Measurements from ENCODE around the gene FKBP1A.
A peak's percentile ranks its signal among the peaks of the same experiment; 100 is the strongest.

The FKBP1A gene

GRCh38 chr20:1435337-1435699 is 42.5 kb upstream of the FKBP1A start:
- TF ChIP-seq CTCF (IDR thresholded peaks at IDR 0.05; ENCODE audit: low read depth, low read length): no peak
- DNase-seq (ENCODE audit: extremely low read depth, low read depth): no peak

GRCh38 chr20:1434571-1435336 is 41.9 kb upstream of the FKBP1A start:
- DNase-seq (ENCODE audit: extremely low read depth, low read depth): peak; percentile 64
- no peak for TF ChIP-seq CTCF (IDR thresholded peaks at IDR 0.05; ENCODE audit: low read depth, low read length)

GRCh38 chr20:1431158-1431557 is 38.3 kb upstream of the FKBP1A start:
- TF ChIP-seq CTCF (IDR thresholded peaks at IDR 0.05; ENCODE audit: low read depth, low read length): no peak
- DNase-seq (ENCODE audit: extremely low read depth, low read depth): no peak

DNA sequence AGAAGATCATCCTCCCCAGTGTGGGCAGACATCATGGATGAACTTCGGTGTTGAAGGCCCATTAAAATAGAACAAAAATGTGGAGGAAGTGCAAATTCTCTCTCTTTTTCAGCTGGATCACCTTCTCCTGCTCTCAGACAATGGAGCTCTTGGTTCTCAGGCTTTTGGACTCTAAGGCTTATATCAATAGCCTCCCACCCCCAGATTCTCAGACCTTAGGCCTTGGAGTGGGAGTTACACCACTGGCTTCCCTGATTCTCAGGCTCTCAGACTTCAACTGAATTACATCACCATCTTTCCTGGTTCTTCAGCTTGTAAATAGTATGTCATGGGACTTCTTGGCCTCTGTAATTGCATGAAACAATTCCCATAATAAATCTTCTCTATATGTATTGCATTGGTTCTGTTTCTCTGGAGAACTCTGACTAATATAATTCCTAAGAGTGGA is 37.2 kb upstream of the FKBP1A start:
- TF ChIP-seq CTCF (IDR thresholded peaks at IDR 0.05; ENCODE audit: low read depth, low read length): no peak
- no peak for DNase-seq (ENCODE audit: extremely low read depth, low read depth)

DNA sequence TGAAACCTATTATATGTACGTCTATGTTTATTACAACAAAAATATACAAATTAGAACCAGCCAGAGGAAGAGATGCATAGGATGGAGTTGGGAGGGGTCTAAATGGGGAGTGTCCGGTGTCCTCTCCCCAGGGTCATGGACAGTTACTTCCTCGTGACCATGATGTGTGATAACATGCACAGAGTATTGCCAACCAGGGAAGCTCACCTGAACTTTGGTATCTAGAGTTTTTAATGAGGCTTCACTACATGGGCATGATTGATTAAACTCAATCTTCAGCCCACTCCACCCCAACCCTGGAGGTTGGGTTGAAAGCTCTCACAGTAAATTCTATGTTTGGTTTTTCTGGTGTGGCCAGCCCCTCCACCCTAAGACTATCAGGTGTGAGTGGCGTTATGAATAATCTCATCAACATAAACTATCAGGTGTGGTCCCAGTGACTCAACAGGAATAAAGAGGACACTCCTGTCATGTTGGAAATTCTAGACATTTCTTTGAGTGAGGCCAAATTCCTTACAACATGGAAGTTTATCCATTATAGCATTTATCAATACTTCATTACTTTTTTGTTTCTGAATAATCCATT is 36.4 kb upstream of the FKBP1A start:
- DNase-seq (ENCODE audit: extremely low read depth, low read depth): no peak
- no peak for TF ChIP-seq CTCF (IDR thresholded peaks at IDR 0.05; ENCODE audit: low read depth, low read length)

GRCh38 chr20:1427457-1428054 is 34.7 kb upstream of the FKBP1A start:
- TF ChIP-seq CTCF (IDR thresholded peaks at IDR 0.05; ENCODE audit: low read depth, low read length): no peak
- no peak for DNase-seq (ENCODE audit: extremely low read depth, low read depth)

- TF ChIP-seq CTCF (IDR thresholded peaks at IDR 0.05; ENCODE audit: low read depth, low read length): no peak
- DNase-seq (ENCODE audit: extremely low read depth, low read depth): no peak
Measured at GRCh38 chr20:1426231-1426849, 33.5 kb upstream of the FKBP1A start.

Data from AG09319 (cell line).